Gastrocnemius medialis (tissue), 4 donors: ENCODE measurements around the gene VWDE.

Experiments
- CTCF ChIP-seq, 5 experiments: fragments of 450-650 bp in 3 of 5; fragments of 200-600 bp in 2 of 5; sonication (generic) in 2 of 5; IDR thresholded peaks in 4 of 5; conservative IDR thresholded peaks in 1 of 5; 1 replicate in 4 of 5; 2 replicates in 1 of 5; pipeline ENCODE4 v1.5.1; 2016 to 2019; ENCODE audit warnings: antibody characterized with exemption in 5 of 5, mild to moderate bottlenecking in 3 of 5, moderate library complexity in 3 of 5
- POLR2A ChIP-seq, 2 donors: fragments of 450-650 bp; IDR thresholded peaks; one replicate each; pipeline ENCODE4 v1.6.1; 2017; ENCODE audit warnings: antibody characterized with exemption in 2 of 2, mild to moderate bottlenecking in 2 of 2, moderate library complexity in 2 of 2

- TF ChIP-seq CTCF (IDR thresholded peaks at IDR 0.05 in 4 of 5, conservative IDR thresholded peaks at IDR 0.05 in 1 of 5), result no peak
- TF ChIP-seq POLR2A (IDR thresholded peaks at IDR 0.05), result no peak
Measured at GRCh38 chr7:12281038-12281437, 122.6 kb downstream of the VWDE start.
